ENCODE results near the gene NOS1AP. TPM values are rescaled to one million over a fixed set of nuclear protein-coding genes. Genes with fewer than 3 reads are reported as not detected.
"Not testable (repeated sequence)": the region's sequence is repeated elsewhere in the genome, so short reads cannot be mapped to it uniquely, and the experiment has no call there.

The NOS1AP gene
- total RNA-seq, 1 donor from 2014 or later: 9.1 TPM

DNA sequence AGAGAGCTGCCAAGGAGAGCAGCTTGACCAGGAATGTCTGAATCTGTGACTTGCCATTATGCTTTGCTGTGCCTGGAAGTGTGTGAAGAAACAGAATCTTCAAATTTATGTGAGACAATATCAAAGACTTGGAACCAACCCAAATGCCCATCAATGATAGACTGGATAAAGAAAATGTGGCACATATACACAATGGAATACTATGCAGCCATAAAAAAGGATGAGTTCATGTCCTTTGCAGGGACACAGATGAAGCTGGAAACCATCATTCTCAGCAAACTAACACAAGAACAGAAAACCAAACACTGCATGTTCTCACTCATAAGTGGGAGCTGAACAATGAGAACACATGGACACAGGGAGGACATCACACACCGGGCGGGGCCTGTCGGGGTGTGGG is 15.5 kb upstream of the NOS1AP start:
- DNase-seq (ENCODE audit: low spot score); intact Hi-C loops (cut with DNase I); ATAC-seq: not testable (repeated sequence)

DNA sequence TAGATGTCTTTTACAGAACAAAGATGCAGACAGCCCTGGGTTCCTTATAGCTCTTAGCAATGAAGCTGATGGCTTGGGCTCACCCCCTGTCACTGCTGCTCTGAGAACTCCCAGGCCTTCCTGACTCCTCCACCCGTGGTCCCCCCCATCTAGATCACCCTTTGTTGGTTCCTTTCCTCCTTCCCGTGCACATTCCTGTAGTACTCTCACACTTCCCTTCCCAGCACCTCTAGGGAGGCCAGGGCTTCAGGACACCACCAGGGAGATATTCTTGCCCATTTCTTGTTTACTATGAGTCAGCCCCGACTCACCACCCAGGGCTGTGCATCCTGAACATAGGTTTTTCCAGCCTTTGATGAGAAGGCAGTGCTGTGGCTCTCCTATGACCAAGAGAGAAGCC is 14.4 kb upstream of the NOS1AP start:
- DNase-seq (ENCODE audit: low spot score) (no peak), ATAC-seq (no peak)
- intact Hi-C loops (cut with DNase I): loop anchor here (5.0 kb wide), 1 partner anchor 337 kb away; no protein-coding TSS in a partner anchor

DNA sequence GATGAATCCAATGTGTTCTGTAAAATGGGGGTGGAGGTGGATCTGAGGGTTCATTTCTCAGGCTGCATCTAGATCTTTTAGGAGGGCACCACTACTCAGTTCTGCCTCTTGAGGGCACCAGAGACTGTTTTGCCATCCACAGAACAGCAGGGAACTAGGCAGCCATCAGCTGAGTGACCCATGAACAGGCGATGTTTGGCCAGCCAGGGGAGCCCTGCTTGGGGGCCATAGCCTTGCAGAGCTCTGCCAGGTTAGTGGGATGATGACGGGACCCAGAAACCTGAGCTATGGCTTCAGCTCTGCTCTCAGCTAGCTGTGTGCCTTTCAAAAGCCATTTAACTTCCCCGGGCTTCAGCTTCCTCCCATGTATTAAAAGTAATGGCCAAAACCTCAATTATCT is 13.4 kb upstream of the NOS1AP start:
- ATAC-seq (peak; percentile 95), DNase-seq (ENCODE audit: low spot score) (peak; percentile 77)
- intact Hi-C loops (cut with DNase I): loop anchor here (5.0 kb wide), 1 partner anchor 336 kb away; no protein-coding TSS in a partner anchor

DNA sequence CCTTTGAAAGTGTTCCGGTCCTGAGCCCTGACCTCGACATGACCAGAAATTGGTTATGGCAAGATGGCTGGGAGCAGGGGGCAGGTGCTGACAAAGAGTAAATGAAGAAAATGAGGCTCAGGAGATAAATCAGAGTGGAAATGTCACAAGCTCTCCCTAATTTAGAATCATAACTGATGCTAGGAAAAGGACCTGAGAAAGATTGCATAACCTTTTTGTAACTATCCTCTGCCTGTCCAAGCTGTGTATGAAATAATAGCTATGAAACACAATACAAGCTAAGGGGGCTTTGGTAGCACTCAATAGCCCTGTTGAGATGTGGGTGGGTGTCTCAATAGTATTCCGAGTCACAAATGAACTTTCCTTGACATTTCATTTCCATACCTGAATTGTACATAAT is 12.9 kb upstream of the NOS1AP start:
- ATAC-seq: peak; percentile 9
- no peak for DNase-seq (ENCODE audit: low spot score)
- intact Hi-C loops (cut with DNase I): loop anchor here (5.0 kb wide), 1 partner anchor 336 kb away; no protein-coding TSS in a partner anchor

DNA sequence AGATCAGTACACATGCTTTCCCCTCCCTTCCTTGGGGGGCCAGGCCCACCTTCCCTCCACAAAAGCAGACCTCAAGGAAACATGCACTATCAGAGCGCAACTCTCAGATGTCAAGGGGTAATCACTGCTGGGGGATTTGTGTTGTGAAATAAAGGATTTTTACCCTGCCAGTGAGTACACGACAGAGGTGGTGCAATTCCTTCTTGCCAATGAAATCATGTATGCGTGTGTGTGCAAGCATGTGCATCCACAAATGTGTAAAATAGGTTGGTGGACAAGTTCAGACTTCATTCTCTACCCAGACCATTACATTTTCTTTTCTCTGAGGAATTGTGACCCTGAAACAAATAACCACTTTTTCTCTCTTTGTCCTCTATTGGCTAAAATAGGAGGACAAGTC is 9.8 kb upstream of the NOS1AP start:
- no peak for DNase-seq (ENCODE audit: low spot score)
- no peak for ATAC-seq
- intact Hi-C loops (cut with DNase I): loop anchor here (5.0 kb wide), 1 partner anchor 333 kb away; no protein-coding TSS in a partner anchor

DNA sequence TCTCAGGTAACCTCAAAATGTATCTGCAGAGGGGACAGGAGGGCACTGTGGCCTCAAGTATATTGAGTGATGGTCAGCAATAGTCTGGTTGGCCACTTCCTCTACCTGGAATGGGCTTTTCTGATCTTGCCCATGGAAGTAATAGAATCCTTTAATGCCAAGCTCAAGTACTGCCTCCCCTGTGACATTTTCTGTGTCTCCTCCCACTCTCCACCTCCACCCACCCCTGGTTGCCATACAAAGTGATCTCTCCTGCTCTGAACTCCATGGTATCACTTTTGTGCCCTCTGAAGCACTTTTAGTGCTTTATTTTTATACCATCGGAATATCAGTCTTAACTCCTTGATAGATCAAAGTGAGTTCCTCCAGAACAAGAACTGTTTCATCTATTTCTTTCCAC is 9.2 kb upstream of the NOS1AP start:
- ATAC-seq (no peak), DNase-seq (ENCODE audit: low spot score) (no peak)
- intact Hi-C loops (cut with DNase I): no loop called here

DNA sequence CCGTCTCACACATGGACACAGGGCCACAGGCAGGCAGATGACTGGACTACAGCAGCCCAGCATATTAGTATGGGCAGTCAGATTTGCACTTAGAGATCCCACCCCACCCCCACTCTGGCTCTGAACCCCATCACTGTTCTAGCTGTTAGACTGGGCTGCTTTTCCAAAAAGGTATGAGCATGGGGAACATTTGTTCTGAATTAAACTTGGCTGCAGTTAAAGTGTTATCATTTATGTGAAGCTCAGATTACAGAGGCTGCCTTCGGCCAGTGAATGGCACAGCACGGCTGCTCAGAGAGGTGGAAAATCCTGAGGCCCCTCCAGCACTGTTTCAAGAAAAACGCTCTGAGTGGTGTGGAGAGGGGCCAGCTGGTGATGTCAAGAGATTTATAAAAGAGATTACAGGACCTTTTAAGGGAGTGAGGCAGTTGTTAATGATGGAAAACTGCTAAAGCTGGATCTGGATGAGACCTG is 6.9 kb upstream of the NOS1AP start:
- intact Hi-C loops (cut with DNase I): no loop called here
- DNase-seq (ENCODE audit: low spot score) (no peak), ATAC-seq (no peak)

DNA sequence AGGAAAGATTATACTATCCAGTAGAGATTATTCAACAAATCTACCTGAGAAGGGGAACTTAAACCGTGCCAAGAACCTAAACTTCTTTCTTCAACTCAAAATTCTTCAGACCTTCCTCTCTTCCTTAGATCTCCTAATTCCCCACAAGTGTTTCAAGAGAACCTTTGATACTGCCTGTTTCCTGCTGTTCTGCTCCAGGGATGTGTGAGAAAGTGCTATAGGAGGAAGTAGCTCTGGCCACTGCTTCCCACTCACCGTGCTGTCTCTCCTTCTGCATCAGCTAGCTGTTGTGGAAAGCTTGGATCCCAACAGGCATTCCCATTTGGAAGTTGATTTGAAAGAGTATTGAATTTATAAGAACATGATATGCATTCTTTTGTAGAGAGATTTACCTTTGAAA is 4.5 kb upstream of the NOS1AP start:
- ATAC-seq (no peak), DNase-seq (ENCODE audit: low spot score) (no peak)
- intact Hi-C loops (cut with DNase I): no loop called here

DNA sequence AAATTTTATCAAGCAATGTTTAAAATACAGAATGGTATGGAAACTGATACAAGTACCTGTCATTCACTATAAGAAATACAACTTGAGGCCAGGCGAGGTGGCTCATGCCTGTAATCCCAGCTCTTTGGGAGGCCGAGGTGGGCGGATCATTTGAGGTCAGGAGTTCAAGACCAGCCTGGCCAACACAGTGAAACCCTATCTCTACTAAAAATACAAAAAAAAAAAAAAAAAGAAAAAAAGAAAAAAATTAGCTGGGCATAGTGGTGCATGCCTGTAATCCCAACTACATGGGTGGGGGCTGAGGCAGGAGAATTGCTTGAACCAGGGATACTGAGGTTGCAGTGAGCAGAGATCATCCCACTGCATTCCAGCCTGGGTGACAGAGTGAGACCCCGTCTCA is 2.7 kb upstream of the NOS1AP start:
- ATAC-seq; intact Hi-C loops (cut with DNase I): not testable (repeated sequence)

DNA sequence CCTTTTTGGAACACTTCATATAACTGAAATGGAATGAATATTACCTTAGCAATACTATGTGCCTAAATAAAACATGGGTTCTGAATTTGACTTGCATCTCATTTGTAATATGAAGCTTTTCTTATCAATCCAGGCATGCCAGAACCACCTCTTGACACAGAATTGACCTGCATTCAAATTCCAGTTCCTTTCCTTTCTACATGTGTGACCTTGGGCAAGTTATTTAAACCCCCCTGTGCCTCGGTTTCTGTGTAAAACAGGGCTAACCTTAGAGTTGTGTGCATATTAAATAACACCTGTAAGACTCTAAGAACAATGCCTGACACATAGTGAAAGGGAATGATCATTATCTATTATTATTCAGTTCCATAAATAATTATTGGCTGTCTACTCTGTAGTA is 2.0 kb upstream of the NOS1AP start:
- intact Hi-C loops (cut with DNase I): no loop called here
- no peak for DNase-seq (ENCODE audit: low spot score)
- ATAC-seq: no peak

More for the DNA sequence above, 2.7 kb upstream of the NOS1AP start:
- DNase-seq (ENCODE audit: low spot score): not testable (repeated sequence)

DNA sequence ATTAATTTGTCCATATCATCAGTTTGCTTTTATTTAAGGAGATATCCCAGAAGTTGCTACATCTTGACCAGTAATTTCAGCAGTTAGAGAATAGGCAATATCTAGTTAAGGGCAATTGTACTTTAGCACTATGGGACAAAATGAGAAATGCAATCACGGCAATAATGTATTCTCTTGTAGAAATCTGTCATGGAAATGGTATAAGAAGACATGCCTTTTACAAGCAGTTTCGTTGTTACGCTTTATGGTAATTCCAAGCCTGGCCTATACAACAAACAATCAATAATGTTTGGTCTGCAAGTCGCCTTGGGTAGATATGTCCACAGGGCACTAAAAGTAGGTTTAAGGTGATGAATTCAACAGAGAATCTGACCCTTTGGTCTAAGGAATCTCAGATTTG is 1.2 kb upstream of the NOS1AP start:
- ATAC-seq: no peak
- no peak for DNase-seq (ENCODE audit: low spot score)
- intact Hi-C loops (cut with DNase I): no loop called here

DNA sequence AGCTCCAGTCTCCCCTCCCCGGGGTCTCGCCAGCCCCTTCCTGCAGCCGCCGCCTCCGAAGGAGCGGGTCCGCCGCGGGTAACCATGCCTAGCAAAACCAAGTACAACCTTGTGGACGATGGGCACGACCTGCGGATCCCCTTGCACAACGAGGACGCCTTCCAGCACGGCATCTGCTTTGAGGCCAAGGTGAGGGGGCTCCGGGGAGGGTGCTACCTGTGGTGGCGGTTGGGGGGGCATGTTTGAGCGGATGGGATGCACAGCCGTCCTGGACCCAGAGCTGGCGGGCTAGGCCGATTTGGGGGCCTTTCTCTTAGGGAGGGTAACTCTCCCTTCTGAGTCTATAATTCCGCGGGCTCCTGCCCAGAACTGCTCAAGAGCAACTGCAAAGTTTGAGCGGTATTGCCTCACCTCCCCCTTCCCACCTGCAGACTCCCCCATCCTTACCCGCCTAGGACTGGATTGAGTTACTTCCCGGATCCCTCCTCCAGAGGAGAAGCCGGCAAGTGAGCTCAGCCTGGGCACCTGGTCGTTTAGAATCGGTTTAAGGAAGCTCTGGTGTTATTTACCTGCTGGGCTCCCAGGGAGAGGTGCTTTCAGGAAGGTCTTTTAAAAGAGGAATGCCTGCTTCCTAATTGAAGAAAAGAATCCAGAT is 730 bp downstream of the NOS1AP start:
- ATAC-seq (peak; percentile 39), DNase-seq (ENCODE audit: low spot score) (no peak)
- intact Hi-C loops (cut with DNase I): no loop called here

DNA sequence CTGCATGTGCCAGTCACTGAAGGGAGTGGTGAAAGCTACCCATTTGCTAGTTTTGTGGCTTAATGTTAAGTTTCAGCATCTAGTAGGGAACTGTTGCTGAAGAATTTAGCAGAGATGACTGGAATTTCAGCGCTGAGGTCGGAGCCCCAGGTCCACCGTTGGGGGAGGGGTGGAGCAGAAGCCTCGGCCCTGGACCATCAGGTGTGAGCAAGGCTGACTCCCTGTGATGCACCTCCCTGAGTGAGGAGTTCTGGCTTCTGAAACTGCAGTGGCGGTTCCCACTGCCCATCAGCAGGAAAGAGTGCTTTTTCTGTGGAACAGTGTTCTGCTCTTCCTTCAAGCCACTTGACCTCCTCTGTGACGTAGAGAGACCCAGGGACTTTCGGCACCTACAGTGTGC is 1.3 kb downstream of the NOS1AP start:
- no peak for DNase-seq (ENCODE audit: low spot score)
- intact Hi-C loops (cut with DNase I): no loop called here
- ATAC-seq: peak; percentile 36

DNA sequence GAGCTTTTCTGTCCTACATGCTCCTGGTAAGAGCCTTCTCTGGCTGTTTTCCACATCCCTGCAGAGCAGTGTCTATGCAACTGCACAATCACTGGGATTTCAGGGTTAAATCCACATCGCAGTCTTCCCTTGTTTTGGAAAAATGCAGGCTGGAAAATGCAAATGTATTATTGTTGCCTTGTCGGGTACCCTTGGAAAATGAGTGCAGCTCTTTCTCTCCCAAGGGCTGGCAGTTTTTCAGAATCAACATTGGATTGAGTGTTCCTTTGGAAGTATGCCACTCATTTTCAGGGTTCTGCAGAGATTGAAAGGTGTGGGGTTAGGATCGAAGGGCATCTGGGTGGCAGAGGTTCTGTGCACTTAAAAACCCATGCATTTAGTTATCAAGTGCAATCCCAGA is 3.2 kb downstream of the NOS1AP start:
- no peak for ATAC-seq
- intact Hi-C loops (cut with DNase I): no loop called here
- DNase-seq (ENCODE audit: low spot score): no peak

DNA sequence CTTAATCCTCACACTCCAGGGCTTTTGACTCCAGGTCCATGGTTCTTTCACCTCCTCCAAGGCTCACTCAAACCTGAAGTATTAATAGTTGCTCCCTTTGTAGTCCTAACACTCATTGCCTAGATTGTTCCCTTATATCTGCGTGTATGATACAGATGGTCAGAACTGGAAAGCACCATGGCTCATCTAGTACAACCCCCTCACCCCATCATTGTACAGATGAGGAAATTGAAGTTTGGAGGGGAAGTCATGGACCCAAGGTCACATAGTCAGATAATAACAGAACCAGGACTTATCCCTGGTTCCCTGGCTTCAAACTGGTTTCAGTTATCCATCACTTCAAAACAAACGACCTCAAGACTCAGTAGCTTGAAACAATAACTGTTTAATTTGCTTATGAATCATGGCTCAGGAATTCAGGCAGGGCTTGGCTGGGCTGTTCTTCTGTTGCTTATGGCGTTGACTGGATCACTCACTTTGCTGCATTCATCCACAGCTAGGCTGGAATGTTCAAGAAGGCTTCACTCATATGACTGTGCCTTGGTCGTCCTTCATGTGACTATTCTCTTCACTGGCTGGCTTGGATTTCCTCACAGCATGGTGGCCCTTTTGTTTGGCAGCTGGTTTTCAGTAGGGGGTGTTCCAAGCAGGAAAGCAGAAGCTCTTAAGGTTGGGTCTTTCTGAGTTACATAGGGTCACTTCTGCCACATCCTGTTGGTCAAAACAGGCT is 5.0 kb downstream of the NOS1AP start:
- no peak for DNase-seq (ENCODE audit: low spot score)
- ATAC-seq: no peak
- intact Hi-C loops (cut with DNase I): no loop called here

DNA sequence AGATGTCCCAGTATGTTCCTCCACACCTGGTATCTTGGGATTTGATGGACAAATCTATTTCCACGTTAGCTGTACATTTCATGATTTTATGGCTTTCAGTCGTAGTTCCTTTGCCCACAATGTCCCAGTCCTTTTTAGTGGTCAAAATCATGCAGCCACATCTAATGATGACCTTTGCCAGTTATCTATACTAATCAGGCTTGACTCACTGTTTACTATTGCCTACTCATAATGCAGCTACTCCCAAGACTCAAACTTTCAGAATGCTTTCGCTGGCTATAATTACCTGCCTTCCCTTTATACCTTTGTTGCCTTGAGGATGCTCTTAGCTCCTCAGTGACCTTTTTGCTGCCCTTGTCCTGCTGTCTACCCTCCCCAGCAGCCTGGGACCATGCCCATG is 6.4 kb downstream of the NOS1AP start:
- ATAC-seq (no peak), DNase-seq (ENCODE audit: low spot score) (no peak)
- intact Hi-C loops (cut with DNase I): no loop called here

DNA sequence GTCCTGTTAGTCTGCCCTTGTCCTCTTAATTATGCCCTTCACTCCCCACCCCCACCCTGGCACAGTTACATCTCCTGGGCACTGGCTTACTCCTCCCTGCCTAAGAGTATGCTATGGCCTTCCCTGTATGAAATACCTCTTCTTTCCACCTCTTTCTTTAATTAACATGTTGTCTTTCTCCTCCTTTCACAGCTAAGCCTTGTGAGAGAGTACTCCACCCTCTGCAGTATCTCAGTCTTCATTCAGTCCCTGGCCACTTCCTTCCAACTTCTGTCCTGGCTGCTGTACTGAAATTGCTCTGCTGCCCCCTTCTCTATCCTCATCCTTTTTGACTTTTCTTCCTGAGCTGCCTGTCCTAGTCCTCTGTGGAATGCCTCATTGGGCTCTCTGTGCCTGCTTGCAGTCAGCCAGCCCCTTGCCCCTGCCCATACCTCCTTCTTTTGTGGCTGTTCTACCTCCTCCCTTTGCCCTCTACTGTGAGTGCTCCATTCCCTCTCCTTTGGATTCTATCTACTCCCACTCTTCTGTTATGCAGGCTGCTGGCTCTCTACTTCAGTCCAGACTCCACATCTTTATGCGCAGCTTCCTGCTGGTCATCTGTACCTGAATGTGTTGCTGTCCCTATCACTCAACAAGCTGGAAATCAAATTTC is 8.3 kb downstream of the NOS1AP start:
- DNase-seq (ENCODE audit: low spot score): no peak
- intact Hi-C loops (cut with DNase I): no loop called here
- no peak for ATAC-seq

DNA sequence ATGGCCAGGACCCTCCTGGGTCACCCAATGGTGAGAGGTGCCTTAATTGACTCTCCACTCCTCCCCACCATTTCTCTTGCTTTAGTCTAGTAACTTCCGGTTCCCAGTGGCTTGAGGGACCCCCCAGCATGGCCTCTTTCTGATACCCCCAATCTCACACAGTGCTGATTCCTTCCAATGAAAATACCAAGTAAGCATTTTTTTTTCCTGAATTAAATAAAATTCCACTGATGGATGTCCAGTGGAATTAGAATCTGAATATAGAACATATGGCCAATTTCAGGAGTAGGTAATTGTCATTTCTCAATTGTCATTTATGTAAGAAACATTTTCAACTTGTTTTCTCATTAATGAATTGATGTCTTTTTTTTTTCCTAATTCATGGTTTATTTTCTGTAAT is 9.5 kb downstream of the NOS1AP start:
- ATAC-seq: no peak
- intact Hi-C loops (cut with DNase I): no loop called here
- DNase-seq (ENCODE audit: low spot score): no peak

DNA sequence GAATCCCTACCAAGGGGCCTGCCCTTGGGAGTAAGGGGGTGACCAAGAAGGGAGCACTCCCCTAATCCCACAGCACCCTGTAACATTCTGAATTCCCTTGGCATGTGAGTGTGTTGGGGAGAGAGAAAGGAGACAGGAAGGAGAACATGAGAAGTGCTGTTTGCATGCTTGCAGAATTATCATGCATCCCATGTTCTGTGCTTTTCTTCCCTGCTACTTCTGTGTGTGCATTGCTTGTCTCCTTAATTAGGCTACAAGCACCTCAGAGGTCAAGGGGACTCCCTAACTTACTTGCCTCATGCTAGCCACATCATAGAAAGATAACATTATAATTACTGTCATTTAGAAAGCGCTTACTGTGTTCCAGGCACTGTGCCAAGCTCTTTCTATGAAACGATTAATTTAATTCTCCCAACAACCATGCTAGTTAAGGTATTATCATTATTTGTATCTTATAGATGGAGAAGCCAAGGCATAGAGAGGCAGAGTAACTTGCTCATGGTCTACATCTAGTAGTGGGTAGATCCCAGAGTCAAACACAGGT is 11.1 kb downstream of the NOS1AP start:
- intact Hi-C loops (cut with DNase I): no loop called here
- ATAC-seq: no peak
- DNase-seq (ENCODE audit: low spot score): no peak

DNA sequence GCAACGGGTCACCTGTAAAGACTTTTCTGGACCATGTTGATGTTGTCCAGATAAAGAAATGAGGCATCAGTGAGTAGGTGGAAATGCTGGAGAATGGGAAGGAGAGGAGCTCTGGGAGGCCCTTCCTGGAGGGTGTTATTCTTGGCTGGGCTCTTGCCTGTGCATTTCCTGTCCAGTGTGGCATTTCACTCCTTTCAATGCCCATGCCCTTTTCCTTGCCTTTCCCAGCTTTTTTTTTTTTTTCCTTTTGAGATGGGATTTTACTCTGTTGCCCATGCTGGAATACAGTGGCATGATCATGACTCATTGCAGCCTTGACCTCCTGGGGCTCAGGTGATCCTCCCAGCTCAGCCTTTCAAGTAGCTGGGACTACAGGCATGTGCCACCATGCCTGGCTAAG is 11.8 kb downstream of the NOS1AP start:
- intact Hi-C loops (cut with DNase I): no loop called here
- ATAC-seq (no peak), DNase-seq (ENCODE audit: low spot score) (no peak)

All from sciatic nerve (tissue), 2 donors.